ENCODE measurements around the gene PTGFRN. TPM values are rescaled to one million over a fixed set of nuclear protein-coding genes. Genes with fewer than 3 reads are reported as not detected.

The PTGFRN gene
- total and polyA plus RNA-seq, 2 experiments from 2014 or later = 16.6 to 31.0 TPM

DNA sequence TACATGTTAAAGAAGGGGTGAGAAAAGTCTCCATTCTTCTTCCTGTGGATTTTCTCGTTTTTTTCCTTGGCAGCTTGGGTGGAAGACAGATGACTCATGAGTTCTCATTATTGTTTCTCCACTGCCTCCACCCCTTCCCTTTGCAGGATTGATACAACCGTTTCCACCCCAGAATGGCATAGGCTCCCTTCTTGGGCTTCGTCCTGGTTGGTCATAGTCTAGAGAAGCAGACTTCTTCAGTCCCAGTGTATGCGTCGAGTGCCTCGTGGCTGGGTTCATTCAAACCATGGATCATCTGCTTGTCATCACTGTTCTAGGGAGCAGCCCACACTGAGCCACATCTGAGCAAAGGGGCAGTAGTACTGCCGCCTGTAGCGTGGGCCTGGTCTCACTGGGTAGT is 13.7 kb downstream of the PTGFRN start:
- H3K9me2 ChIP-seq (replicated peaks; ENCODE audit: insufficient read depth) = no peaks in the 10 kb centered on the region

DNA sequence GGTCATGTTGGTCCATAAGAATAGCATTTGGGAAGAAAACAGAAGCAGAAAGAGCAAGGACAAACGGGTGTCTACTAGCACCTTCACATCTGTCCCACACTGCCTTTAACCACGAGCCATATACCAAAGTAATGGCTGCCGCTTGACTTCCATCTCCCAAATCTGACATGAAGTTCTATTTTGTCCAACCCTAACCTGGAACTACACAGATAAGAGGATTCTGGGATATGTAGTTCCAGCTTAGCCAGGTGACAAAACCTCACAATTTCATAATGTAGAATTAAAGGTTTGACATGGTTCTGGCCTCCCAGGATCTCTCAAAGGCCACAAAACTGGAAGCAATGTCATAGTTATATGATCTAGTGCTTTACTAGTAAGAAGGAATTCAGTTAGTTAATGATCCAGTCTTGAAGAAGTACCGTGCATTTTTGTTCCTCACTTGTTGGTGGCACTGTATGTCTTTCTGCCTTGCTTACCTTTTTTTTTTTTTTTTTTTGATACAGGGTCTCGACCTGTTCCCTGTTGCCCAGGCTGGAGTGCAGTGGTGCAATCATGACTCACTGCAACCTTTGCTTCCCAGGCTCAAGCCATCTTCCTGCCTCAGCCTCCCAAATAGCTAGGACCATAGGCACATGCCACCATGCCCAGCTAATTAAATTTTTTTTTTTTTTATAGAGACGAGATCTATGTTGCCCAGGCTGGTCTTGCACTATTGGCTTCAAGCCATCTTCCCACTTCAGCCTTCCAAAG is 17.5 kb downstream of the PTGFRN start:
- H2AFZ ChIP-seq = no peak overlapping the region
- no peaks in the 10 kb centered on the region for H4K20me1 ChIP-seq (ENCODE audit: insufficient read depth, poor library complexity, severe bottlenecking)
- no peak overlapping the region for H3K4me2 ChIP-seq
- no peaks in the 10 kb centered on the region for H3K27me3 ChIP-seq
- 88% methylated on average over 6 of the region's 6 CpGs for WGBS (ENCODE audit: low lambda C conversion rate, missing lambda C conversion rate)
- no peak for TF ChIP-seq EZH2phosphoT487 (IDR thresholded peaks at IDR 0.05; ENCODE audit: low read depth, severe bottlenecking, unreplicated experiment)
- TF ChIP-seq, protein P1, sequence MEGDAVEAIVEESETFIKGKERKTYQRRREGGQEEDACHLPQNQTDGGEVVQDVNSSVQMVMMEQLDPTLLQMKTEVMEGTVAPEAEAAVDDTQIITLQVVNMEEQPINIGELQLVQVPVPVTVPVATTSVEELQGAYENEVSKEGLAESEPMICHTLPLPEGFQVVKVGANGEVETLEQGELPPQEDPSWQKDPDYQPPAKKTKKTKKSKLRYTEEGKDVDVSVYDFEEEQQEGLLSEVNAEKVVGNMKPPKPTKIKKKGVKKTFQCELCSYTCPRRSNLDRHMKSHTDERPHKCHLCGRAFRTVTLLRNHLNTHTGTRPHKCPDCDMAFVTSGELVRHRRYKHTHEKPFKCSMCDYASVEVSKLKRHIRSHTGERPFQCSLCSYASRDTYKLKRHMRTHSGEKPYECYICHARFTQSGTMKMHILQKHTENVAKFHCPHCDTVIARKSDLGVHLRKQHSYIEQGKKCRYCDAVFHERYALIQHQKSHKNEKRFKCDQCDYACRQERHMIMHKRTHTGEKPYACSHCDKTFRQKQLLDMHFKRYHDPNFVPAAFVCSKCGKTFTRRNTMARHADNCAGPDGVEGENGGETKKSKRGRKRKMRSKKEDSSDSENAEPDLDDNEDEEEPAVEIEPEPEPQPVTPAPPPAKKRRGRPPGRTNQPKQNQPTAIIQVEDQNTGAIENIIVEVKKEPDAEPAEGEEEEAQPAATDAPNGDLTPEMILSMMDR (IDR thresholded peaks at IDR 0.05; ENCODE audit: poor library complexity) = no peak
- peaks cover 17% of the 10 kb centered on the region for H3K79me2 ChIP-seq
- H3K27ac ChIP-seq = no peak overlapping the region
- no peaks in the 10 kb centered on the region for H3K9me2 ChIP-seq (replicated peaks; ENCODE audit: insufficient read depth)
- H3K9me3 ChIP-seq (ENCODE audit: low read depth) = no peaks in the 10 kb centered on the region
- no peaks in the 10 kb centered on the region for H3K4me1 ChIP-seq (ENCODE audit: insufficient read depth)
- H3K4me3 ChIP-seq = no peak overlapping the region
- DNase-seq (ENCODE audit: low spot score) = no peak
- no peaks in the 10 kb centered on the region for H3K36me3 ChIP-seq (replicated peaks; ENCODE audit: insufficient read depth, low read depth)

More for the DNA sequence above, 13.7 kb downstream of the PTGFRN start:
- H3K4me2 ChIP-seq = no peak overlapping the region
- H3K27ac ChIP-seq = no peak overlapping the region
- H4K20me1 ChIP-seq (ENCODE audit: insufficient read depth, poor library complexity, severe bottlenecking) = no peaks in the 10 kb centered on the region
- no peak overlapping the region for H3K4me3 ChIP-seq
- 80% methylated on average over 8 of the region's 8 CpGs for WGBS (ENCODE audit: low lambda C conversion rate, missing lambda C conversion rate)
- H3K36me3 ChIP-seq (replicated peaks; ENCODE audit: insufficient read depth, low read depth) = no peaks in the 10 kb centered on the region
- peaks cover 48% of the 10 kb centered on the region for H3K79me2 ChIP-seq
- no peak overlapping the region for H2AFZ ChIP-seq
- no peak for DNase-seq (ENCODE audit: low spot score)
- TF ChIP-seq, protein P1 (IDR thresholded peaks at IDR 0.05; ENCODE audit: poor library complexity) = no peak
- TF ChIP-seq EZH2 (IDR thresholded peaks at IDR 0.05; ENCODE audit: borderline replicate concordance) (no peak), EZH2phosphoT487 (IDR thresholded peaks at IDR 0.05; ENCODE audit: low read depth, severe bottlenecking, unreplicated experiment) (no peak)
- H3K27me3 ChIP-seq = no peaks in the 10 kb centered on the region
- H3K4me1 ChIP-seq (ENCODE audit: insufficient read depth) = no peaks in the 10 kb centered on the region
- H3K9me3 ChIP-seq (ENCODE audit: low read depth) = no peaks in the 10 kb centered on the region

DNA sequence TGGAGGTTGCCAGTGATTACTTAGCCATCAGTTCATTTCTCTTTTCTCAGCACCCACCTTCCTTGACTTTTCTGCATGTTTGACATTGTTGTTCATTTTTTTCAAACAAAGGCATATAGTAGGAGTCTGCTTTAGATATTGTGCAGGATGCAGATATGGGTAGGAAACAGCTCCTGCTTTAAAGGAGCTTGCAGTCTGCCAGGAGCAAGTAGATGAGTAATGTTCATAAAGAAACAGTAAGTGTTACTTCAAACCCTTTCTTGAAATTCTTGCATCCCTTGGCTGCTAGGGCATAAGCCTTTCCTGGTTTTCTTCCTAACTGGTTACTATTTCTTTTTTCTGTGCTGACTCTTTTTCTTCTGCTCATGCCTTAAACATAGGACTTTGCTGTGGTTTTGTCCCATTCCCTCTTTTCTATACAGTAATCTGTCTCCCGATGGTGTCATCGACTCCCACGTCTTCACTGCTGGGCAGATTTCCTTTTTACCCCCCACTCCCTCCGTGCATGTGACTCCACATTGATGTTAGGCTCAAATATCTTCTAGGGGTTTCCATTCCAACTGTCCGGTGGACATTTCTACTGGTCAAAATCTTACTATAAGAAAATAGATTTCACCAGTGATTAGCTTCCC is 20.4 kb downstream of the PTGFRN start:
- 92% methylated on average over 5 of the region's 5 CpGs for WGBS (ENCODE audit: low lambda C conversion rate, missing lambda C conversion rate)
- no peaks in the 10 kb centered on the region for H3K27me3 ChIP-seq
- H3K4me2 ChIP-seq = no peak overlapping the region
- no peak for DNase-seq (ENCODE audit: low spot score)
- no peaks in the 10 kb centered on the region for H3K4me1 ChIP-seq (ENCODE audit: insufficient read depth)
- peaks cover 10% of the 10 kb centered on the region for H3K79me2 ChIP-seq
- no peaks in the 10 kb centered on the region for H4K20me1 ChIP-seq (ENCODE audit: insufficient read depth, poor library complexity, severe bottlenecking)
- no peak overlapping the region for H3K4me3 ChIP-seq
- no peak overlapping the region for H2AFZ ChIP-seq
- no peaks in the 10 kb centered on the region for H3K9me3 ChIP-seq (ENCODE audit: low read depth)
- no peaks in the 10 kb centered on the region for H3K36me3 ChIP-seq (replicated peaks; ENCODE audit: insufficient read depth, low read depth)
- no peaks in the 10 kb centered on the region for H3K9me2 ChIP-seq (replicated peaks; ENCODE audit: insufficient read depth)
- no peak for TF ChIP-seq EZH2 (IDR thresholded peaks at IDR 0.05; ENCODE audit: borderline replicate concordance)
- TF ChIP-seq, protein P1 (IDR thresholded peaks at IDR 0.05; ENCODE audit: poor library complexity) = no peak
- no peak for TF ChIP-seq EZH2phosphoT487 (IDR thresholded peaks at IDR 0.05; ENCODE audit: low read depth, severe bottlenecking, unreplicated experiment)
- no peak overlapping the region for H3K27ac ChIP-seq

All from hepatocyte (in vitro differentiated cells).